Suprapubic skin (tissue), 3 donors: ENCODE results near the gene BTN3A1.

Experiments
- EP300 ChIP-seq: sonication (generic); formaldehyde crosslinking; IDR thresholded peaks from one replicate; pipeline ENCODE4 v1.6.1; 2017; ENCODE audit warnings: antibody characterized with exemption
- TF ChIP-seq, protein P1 (sequence below), 2 donors: fragments of 200-600 bp in 1 of 2; fragments of 450-650 bp in 1 of 2; sonication (generic) in 1 of 2; IDR thresholded peaks; one replicate each; pipeline ENCODE4 v1.5.1; 2016 to 2019; ENCODE audit warnings: antibody characterized with exemption in 2 of 2, mild to moderate bottlenecking in 1 of 2, moderate library complexity in 1 of 2

DNA sequence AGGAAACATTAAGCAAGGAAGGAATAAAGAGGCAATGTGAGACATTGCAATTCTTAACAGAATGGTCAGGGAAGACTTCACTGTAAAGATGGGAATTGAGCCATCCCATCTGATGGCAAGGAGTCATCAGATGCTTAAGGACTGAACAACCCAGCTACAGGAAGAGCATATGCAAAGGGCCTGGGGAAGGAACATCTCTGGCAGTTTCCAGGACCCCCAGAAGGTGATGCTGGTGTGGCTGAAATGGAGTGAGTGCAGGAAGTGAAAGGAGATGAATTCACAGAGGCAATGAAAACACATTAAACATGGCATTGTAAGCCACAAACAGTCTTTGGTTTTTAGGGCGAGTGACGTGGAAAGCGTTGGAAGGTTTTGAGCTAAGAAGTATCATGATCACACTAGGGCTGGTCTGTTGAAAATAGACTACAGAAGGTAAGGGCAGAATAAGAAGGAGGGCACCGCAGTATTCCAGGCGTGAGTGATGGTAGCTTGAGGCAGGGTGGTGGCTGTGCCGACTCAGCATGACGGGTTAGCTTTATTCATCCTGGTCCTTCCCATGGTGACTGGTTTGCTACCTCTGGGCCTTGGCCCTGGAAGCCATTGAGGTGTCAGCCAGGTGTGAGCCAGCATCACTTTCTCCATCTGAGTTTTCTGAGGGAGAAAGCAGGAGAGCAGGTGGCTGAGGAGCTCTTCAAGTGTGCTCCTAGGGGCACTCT, 62.5 kb downstream of the BTN3A1 start:
- TF ChIP-seq, protein P1, sequence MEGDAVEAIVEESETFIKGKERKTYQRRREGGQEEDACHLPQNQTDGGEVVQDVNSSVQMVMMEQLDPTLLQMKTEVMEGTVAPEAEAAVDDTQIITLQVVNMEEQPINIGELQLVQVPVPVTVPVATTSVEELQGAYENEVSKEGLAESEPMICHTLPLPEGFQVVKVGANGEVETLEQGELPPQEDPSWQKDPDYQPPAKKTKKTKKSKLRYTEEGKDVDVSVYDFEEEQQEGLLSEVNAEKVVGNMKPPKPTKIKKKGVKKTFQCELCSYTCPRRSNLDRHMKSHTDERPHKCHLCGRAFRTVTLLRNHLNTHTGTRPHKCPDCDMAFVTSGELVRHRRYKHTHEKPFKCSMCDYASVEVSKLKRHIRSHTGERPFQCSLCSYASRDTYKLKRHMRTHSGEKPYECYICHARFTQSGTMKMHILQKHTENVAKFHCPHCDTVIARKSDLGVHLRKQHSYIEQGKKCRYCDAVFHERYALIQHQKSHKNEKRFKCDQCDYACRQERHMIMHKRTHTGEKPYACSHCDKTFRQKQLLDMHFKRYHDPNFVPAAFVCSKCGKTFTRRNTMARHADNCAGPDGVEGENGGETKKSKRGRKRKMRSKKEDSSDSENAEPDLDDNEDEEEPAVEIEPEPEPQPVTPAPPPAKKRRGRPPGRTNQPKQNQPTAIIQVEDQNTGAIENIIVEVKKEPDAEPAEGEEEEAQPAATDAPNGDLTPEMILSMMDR (IDR thresholded peaks at IDR 0.05): no peak
- TF ChIP-seq EP300: no peak
